Measurements from ENCODE around the gene SMG7. TPM values are rescaled to one million over a fixed set of nuclear protein-coding genes. Genes with fewer than 3 reads are reported as not detected.

SMG7 gene
- total and polyA plus RNA-seq, 10 of the 15 experiments (the other 5 are each of a cell fraction or from before 2014, with no cell fraction given) = 9.5 to 65.4 (median 42.7) TPM

- Histone ChIP-seq H3K27me3 (replicated peaks in 1 of 2; ENCODE audit: control insufficient read depth in 2 of 2, insufficient read depth in 2 of 2, low read length in 1 of 2) (no peaks in the 10 kb centered on the region), H3K4me3 (no peak overlapping the region), H3K4me1 (ENCODE audit: control insufficient read depth, insufficient read depth, low read length) (peaks cover 9% of the 10 kb centered on the region), H2AFZ (ENCODE audit: control insufficient read depth, low read depth, low read length) (no peak overlapping the region), H3K27ac (ENCODE audit: control insufficient read depth, insufficient read depth) (no peak overlapping the region), H4K20me1 (ENCODE audit: control insufficient read depth, insufficient read depth) (no peaks in the 10 kb centered on the region), H3K36me3 (ENCODE audit: control insufficient read depth in 2 of 2, insufficient read depth in 2 of 2, low read length in 1 of 2) (peaks cover 0 to 38% of the 10 kb centered on the region in 2 experiments; a peak in 2 of 4 replicates), H3K4me2 (ENCODE audit: control insufficient read depth, insufficient read depth) (no peak overlapping the region), H3K9ac (ENCODE audit: control insufficient read depth, insufficient read depth, low read length) (no peak overlapping the region), H3K9me3 (replicated peaks; ENCODE audit: control insufficient read depth, insufficient read depth, low read length) (no peaks in the 10 kb centered on the region), H3K79me2 (ENCODE audit: control insufficient read depth, insufficient read depth, low read length) (no peaks in the 10 kb centered on the region)
- in situ Hi-C loops (cut with MboI) = no loop called here
- ChIA-PET POLR2A (interaction anchor here (0.7 to 0.9 kb wide), 3 partner anchors 12 to 34 kb away, joined by 3 read pairs; no protein-coding TSS in a partner anchor), RAD21 (ENCODE audit: unreplicated experiment) (interaction anchor here (2.9 kb wide), 1 partner anchor 17 kb away, joined by 10 read pairs; no protein-coding TSS in a partner anchor), SMC1A (ENCODE audit: uncharacterized antibody, unreplicated experiment) (interaction anchor here (1.0 to 5.1 kb wide), 4 partner anchors 11 to 58 kb away, joined by 3 to 37 read pairs (median 4); partner anchors contain the start of gene NCF2), CTCF (interaction anchor here (1.0 to 1.7 kb wide), 3 partner anchors 10 to 107 kb away, joined by 3 to 7 read pairs (median 3); no protein-coding TSS in a partner anchor)
- 92% methylated on average over 4 of the region's 4 CpGs for WGBS (ENCODE audit: insufficient coverage, insufficient replicate concordance, low lambda C conversion rate, missing lambda C conversion rate)
- no TSS peak for BruUV-seq (replicated peaks)
- TF ChIP-seq KLF5 (IDR thresholded peaks at IDR 0.05; ENCODE audit: partially characterized antibody) = no peak
- TF ChIP-seq YBX1 (IDR thresholded peaks at IDR 0.05) = no peak
- no peak for TF ChIP-seq TARDBP (IDR thresholded peaks at IDR 0.05; ENCODE audit: borderline replicate concordance)
- TF ChIP-seq, protein P1, sequence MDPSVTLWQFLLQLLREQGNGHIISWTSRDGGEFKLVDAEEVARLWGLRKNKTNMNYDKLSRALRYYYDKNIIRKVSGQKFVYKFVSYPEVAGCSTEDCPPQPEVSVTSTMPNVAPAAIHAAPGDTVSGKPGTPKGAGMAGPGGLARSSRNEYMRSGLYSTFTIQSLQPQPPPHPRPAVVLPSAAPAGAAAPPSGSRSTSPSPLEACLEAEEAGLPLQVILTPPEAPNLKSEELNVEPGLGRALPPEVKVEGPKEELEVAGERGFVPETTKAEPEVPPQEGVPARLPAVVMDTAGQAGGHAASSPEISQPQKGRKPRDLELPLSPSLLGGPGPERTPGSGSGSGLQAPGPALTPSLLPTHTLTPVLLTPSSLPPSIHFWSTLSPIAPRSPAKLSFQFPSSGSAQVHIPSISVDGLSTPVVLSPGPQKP (IDR thresholded peaks at IDR 0.05; ENCODE audit: low read depth, low read length) = no peak
- TF ChIP-seq HDAC2 (IDR thresholded peaks at IDR 0.05) = no peak
- TF ChIP-seq ZNF207 (IDR thresholded peaks at IDR 0.05; ENCODE audit: borderline replicate concordance) = no peak
- no peak for TF ChIP-seq NR2C1 (IDR thresholded peaks at IDR 0.05)
- TF ChIP-seq NFIC (IDR thresholded peaks at IDR 0.05; ENCODE audit: low read depth, low read length) = no peak
- TF ChIP-seq PAX5 (IDR thresholded peaks at IDR 0.05; ENCODE audit: borderline replicate concordance, low read depth, low read length) = no peak
- TF ChIP-seq PAX8 (IDR thresholded peaks at IDR 0.05) = no peak
- no peak for TF ChIP-seq RELB (IDR thresholded peaks at IDR 0.05; ENCODE audit: low read depth)
- TF ChIP-seq ATF7 (IDR thresholded peaks at IDR 0.05; ENCODE audit: low read depth) = no peak
- TF ChIP-seq SP1 (IDR thresholded peaks at IDR 0.05; ENCODE audit: low read depth, low read length) = no peak
- DNase-seq (ENCODE audit: low read depth, low spot score) (no peak), ATAC-seq (no peak), FAIRE-seq (no peak)
- intact Hi-C loops (cut with micrococcal nuclease; ENCODE audit: unreplicated experiment) = no loop called here
Measured at GRCh38 chr1:183570451-183570850, 98.2 kb downstream of the SMG7 start.

All from GM12878 (cell line).